NK-92 (cell line): ENCODE data around the gene CARNS1.

Experiments used
- DNase-seq: peaks from one replicate; lab custom pipeline; 2025; ENCODE audit not compliant: unreplicated experiment; lab: John Stamatoyannopoulos, UW

CARNS1 gene

GRCh38 chr11:67440229-67441097 is 25.0 kb downstream of the CARNS1 start:
- no peak for DNase-seq

GRCh38 chr11:67441098-67441563 is 25.7 kb downstream of the CARNS1 start:
- DNase-seq = no peak

- DNase-seq = no peak
These were observed 26.4 kb downstream of the CARNS1 start for GRCh38 chr11:67441731-67442351.

GRCh38 chr11:67442504-67443404 is 27.3 kb downstream of the CARNS1 start:
- no peak for DNase-seq

DNA sequence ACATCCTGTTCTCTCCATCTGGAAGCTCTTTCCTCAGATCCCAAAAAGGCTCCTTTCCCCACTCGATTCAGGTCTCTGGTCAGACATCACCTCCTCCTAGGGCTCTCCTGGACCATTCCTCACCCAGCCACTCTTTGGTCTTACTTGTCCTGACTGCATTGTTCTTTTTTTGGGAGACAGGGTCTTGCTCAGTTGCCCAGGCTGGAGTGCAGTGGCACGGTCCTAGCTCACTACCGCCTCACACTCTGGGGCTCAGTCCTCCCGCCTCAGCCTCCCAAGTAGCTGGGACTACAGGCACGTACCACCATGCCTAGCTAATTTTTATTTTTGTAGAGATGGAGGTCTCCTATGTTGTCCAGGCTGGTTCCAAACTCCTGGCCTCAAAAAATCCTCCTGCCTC is 30.0 kb downstream of the CARNS1 start:
- no peak for DNase-seq

GRCh38 chr11:67448220-67448609 is 32.7 kb downstream of the CARNS1 start:
- DNase-seq = no peak

- no peak for DNase-seq
These were observed 33.8 kb downstream of the CARNS1 start for GRCh38 chr11:67449116-67449844.

GRCh38 chr11:67450796-67451657 is 35.5 kb downstream of the CARNS1 start:
- DNase-seq = no peak

DNA sequence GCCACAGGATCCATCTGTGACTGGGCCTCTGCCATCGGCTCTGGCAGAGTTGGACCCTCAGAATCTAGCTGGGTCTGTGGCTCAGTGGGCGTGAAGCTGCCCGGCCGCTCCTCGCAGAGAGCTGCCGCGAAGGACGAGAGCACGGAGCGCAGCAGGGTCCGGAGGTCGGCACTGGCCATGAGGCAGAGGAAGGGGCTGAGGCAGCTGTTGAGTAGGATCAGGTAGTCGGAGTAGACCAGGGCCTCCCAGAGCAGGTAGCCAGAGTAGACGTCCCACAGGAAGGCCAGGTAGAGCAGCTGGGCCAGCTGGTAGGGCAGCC is 36.1 kb downstream of the CARNS1 start:
- DNase-seq = no peak

DNA sequence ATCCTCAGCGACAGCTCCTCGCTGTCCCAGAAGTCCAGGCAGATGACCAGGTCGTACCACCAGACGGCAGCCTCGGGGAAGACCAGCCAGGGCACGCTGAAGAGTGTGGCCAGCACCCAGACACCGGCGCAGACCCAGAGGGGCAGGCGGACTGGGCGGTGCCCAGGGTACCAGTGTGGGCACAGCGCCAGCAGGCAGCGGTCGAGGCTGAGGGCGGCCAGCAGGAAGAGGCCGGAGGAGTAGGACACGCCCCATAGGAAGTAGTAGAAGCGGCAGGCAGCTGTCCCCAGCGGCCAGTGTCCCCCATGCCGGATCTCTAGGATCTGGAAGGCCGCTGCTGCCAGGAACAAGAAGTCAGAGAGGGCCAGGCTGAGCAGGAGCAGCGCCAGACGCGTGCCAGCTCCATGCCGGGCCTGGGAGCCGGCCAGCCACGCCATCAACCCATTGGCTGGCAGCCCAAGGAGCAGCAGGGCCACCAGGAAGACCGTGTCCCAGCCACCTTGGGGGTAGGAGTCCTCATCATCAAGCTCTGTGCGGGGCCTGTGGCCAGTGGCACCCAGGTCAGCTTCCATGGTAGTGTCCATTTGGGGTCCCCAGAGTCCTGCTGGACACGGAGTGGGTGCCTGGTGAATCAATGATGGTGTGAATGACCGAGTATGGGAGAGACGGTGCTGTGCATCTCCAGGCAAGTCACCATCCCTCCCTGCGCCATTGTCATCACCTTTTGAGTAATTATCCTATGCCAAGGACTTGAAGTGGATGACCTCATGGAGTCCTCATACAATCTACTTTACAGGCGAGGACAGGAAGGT is 36.9 kb downstream of the CARNS1 start, which contains the start of gene GPR152:
Gene GPR152 (minus strand): TSS at position 589 of the 812 bp plus-strand sequence. CDS start 5 bp downstream, at position 584.
- no peak for DNase-seq

DNA sequence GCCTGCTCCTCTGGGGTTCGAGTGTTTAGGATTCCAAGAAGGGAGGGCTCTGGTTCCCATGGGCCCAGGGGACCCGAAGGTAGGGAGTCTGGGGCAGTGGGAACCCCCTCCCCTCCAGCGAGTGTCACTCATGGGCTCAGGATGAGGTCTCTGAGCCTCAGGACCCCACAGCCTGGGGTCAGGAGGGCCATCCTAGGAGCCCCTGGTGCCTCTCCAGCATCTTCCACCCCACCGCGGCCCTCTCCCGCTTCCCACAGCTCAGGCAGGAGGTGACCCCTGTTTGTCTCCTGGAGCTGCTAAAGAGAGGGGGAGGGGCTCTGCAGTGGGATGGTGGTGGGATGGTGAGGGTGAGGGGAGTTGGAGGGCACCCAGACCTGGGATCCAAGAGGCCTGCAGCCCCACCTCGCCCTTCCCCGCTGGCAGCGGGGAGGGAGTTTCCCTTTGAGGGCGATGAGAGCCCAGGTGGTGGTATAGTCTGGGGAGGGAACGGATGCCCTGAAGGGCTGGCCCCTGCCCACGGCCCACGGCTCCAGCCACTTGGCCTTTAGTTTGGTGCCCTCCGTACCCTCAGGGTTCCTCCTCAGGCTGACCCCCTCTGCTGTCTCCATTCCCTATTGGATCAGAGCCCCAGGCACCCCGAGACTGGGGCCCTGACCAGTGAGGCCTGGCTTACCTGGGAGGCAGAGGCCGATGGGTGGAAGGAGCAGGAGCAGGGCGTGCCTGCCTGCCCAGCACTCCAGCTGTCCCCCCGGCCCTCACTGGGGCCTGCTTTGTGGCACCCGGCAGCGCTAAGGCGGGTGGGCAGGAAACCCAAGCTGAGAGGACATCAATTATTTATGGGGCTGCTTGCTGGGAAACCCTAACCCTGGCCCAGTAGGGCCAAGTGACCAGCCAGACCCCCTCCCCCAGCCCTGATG is 38.6 kb downstream of the CARNS1 start:
- no peak for DNase-seq

GRCh38 chr11:67455054-67455453 is 39.6 kb downstream of the CARNS1 start, which contains the start of gene CABP4:
CABP4 (plus strand) TSS chr11:67455354; CDS start chr11:67455424, 70 bp downstream.
- DNase-seq = no peak

DNA sequence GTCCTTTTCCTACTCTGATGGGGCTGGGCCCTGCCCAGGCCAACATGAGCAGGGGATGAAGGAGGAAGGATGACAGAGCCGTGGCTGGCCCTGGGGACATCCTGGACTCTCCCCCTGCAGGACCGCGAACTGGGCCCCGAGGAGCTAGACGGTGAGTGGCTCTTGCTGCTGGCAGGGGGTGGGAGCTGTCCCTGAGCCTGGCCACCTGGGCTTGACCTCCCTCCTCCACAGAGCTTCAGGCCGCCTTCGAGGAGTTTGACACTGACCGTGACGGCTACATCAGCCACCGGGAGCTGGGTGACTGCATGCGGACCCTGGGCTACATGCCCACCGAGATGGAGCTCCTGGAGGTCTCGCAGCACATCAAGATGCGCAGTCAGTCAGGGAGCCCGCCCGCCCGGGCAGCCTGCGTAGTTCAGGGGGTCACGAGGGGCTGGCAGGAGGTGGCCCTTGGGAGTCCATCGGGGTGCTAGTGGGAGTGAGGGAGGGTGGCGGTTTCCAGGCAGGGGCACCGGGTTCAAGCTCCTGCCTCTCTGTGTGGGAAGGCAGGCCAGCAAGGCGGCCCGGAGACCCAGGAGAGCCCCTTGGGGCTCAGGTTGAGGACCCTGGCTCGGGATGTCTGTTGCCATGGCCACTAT is 40.7 kb downstream of the CARNS1 start:
- DNase-seq = no peak

DNA sequence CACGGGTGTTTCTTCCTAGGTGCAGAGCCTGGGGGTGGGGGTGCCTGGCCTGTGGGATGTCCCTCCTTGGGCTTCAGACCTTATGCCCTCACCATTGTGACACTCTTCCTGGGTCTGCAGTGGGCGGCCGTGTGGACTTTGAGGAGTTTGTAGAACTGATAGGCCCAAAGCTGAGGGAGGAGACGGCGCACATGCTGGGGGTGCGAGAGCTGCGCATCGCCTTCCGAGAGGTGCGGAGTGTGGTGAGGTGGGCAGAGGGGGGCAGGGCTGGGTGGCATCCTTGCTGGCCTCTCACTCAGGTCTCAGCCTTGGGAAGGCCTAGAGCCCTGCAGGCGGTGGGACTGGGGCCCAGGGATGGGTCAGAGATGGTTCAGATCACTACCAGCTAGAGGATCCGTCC is 42.0 kb downstream of the CARNS1 start:
- no peak for DNase-seq

- no peak for DNase-seq
These were observed 42.8 kb downstream of the CARNS1 start for GRCh38 chr11:67458266-67458665.

DNA sequence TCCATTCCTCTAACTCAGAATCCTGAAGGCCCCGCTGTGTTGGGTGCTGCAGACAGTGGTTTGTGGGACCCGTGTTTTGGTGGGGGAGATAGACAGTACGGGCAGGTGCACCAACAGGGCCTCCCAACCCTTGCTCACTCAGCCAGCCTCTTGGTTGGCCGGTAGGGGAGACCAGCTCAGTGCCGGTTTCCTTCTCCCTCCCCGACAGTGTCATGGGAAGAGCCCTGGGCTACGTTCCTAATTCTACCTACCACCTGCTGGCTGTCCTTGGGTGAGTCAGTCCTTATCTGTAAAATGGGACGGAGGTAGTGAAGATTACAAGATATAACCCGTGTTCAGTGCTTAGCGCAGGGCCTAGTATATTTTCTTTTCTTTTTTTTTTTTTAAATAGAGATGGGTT is 47.7 kb downstream of the CARNS1 start:
- no peak for DNase-seq

DNA sequence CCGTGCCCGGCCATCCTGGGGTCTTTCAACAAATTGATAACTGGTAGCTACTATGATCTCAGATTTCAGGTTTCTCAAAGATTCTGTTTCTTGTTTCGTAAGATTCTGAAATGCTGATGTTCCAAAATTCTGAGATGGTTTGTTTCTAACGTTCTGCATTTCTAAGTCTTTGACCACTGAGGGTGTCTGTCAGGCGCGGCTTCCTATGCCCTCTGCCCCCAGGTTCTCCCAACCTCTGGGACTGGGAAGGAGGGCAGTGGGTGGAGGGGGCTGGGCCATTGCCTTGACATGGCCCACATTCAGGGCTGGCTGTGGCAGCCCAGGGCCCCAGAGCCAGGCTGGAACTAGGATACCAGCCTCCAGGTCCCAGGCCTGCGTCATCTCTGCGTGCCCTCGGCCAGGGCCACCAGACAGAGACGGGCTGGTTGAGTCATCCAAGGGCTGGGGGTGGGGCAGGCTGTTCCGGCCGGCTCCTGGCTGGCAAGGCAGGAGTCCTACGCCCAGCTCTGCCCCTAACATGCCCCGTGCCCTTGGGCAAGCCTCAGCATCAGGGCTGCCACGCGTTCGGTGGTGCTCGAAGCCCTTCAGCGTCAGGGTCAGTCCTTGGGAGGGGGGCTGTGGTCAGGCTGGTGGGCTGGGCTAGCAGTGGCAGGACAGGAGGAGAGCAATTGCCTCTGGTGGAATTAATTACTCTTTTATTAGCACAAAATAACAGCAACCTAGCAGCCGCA is 48.4 kb downstream of the CARNS1 start:
- no peak for DNase-seq
